RWPE2 (cell line): ENCODE results near the gene PPAN.

ENCODE experiments used
- ATAC-seq: fragments of 200-7000 bp; cut with Tn5 transposase; 3 replicates; pipeline ENCODE4 v1.9.1; 2021; ENCODE audit warnings: low read depth
- DNase-seq: peaks from one replicate; pipeline ENCODE4 v3.0.0-alpha.2; 2020; ENCODE audit warnings: low spot score
- H3K27ac ChIP-seq: fragments of 450-650 bp; 2 replicates; pipeline ENCODE4 v1.5.1; 2017; ENCODE audit warnings: mild to moderate bottlenecking; ENCODE audit not compliant: poor library complexity, severe bottlenecking
- H3K27me3 ChIP-seq: fragments of 250-450 bp; sonication (Bioruptor Pico); 2 replicates; pipeline ENCODE4 v1.5.1; 2021; ENCODE audit warnings: mild to moderate bottlenecking, moderate library complexity; ENCODE audit not compliant: insufficient read depth, poor library complexity, severe bottlenecking
- H3K36me3 ChIP-seq: fragments of 250-450 bp; sonication (Bioruptor Pico); 2 replicates; pipeline ENCODE4 v1.5.1; 2020; ENCODE audit warnings: low read depth, mild to moderate bottlenecking, moderate library complexity
- H3K4me1 ChIP-seq: fragments of 250-450 bp; sonication (Bioruptor Pico); 2 replicates; pipeline ENCODE4 v1.5.1; 2021; ENCODE audit warnings: mild to moderate bottlenecking, moderate library complexity; ENCODE audit not compliant: insufficient read depth, poor library complexity, severe bottlenecking
- H3K4me3 ChIP-seq: fragments of 250-450 bp; sonication (Bioruptor Pico); 2 replicates; pipeline ENCODE4 v1.5.1; 2021; ENCODE audit warnings: mild to moderate bottlenecking, moderate library complexity; ENCODE audit not compliant: severe bottlenecking
- H3K9me3 ChIP-seq: fragments of 250-450 bp; sonication (Bioruptor Pico); 2 replicates; pipeline ENCODE4 v1.5.1; 2021; ENCODE audit warnings: mild to moderate bottlenecking, moderate library complexity; ENCODE audit not compliant: severe bottlenecking
- TF ChIP-seq, protein P1 (sequence below): fragments of 450-650 bp; IDR thresholded peaks from one replicate; pipeline ENCODE4 v1.5.1; 2017; ENCODE audit warnings: mild to moderate bottlenecking, moderate library complexity; ENCODE audit not compliant: poor library complexity, severe bottlenecking

PPAN gene

DNA sequence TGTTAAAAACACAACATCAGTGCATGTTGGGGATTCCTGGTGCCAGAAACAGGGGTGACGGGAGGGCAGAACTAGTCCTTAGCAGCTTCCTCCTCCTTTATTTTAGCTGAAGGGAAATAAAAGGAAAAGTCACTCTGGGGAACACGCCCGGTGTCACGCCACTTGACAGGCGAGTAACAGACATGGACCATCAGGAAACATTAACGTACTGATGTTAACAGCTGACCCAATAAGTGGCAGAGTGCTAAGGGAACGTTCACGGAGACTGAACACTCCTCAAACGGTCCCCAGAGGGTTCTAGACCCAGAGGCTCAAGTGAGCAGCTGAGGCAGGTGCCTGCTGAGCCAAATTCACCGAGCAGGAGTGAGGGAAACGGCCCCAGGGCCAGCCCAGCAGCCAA, 27.4 kb downstream of the PPAN start:
- no peak for DNase-seq
- H3K27ac ChIP-seq: no peak overlapping the region
- no peak for ATAC-seq
- H3K4me1 ChIP-seq: peaks cover 5% of the 10 kb centered on the region
- H3K4me3 ChIP-seq: no peak overlapping the region
- TF ChIP-seq, protein P1, sequence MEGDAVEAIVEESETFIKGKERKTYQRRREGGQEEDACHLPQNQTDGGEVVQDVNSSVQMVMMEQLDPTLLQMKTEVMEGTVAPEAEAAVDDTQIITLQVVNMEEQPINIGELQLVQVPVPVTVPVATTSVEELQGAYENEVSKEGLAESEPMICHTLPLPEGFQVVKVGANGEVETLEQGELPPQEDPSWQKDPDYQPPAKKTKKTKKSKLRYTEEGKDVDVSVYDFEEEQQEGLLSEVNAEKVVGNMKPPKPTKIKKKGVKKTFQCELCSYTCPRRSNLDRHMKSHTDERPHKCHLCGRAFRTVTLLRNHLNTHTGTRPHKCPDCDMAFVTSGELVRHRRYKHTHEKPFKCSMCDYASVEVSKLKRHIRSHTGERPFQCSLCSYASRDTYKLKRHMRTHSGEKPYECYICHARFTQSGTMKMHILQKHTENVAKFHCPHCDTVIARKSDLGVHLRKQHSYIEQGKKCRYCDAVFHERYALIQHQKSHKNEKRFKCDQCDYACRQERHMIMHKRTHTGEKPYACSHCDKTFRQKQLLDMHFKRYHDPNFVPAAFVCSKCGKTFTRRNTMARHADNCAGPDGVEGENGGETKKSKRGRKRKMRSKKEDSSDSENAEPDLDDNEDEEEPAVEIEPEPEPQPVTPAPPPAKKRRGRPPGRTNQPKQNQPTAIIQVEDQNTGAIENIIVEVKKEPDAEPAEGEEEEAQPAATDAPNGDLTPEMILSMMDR: no peak
- peaks cover 93% of the 10 kb centered on the region for H3K36me3 ChIP-seq
- H3K9me3 ChIP-seq: no peaks in the 10 kb centered on the region
- no peaks in the 10 kb centered on the region for H3K27me3 ChIP-seq

DNA sequence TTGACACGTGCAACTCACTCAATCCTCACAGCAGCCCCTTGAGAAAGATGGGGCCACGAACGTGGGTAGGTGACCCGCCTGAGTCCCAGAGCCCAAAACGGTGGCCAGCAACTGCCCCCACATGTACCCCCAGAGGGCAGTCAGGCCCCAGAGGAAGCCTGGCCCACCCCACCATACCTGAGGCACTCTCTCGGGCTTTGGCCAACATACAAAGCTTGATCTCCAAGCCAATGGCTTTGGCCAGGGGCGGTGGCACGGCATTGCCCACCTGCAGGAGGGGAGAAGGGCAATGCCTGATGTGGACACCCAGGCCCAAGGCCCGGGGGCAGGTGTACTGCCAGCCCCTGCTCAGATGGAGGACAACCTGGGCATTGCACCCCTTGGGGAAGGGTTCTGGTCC, 27.9 kb downstream of the PPAN start:
- Histone ChIP-seq H3K4me3 (no peak overlapping the region), H3K36me3 (peaks cover 93% of the 10 kb centered on the region), H3K27me3 (no peaks in the 10 kb centered on the region), H3K9me3 (no peaks in the 10 kb centered on the region), H3K4me1 (peaks cover 5% of the 10 kb centered on the region), H3K27ac (no peak overlapping the region)
- DNase-seq (no peak), ATAC-seq (no peak)
- TF ChIP-seq, protein P1: no peak

DNA sequence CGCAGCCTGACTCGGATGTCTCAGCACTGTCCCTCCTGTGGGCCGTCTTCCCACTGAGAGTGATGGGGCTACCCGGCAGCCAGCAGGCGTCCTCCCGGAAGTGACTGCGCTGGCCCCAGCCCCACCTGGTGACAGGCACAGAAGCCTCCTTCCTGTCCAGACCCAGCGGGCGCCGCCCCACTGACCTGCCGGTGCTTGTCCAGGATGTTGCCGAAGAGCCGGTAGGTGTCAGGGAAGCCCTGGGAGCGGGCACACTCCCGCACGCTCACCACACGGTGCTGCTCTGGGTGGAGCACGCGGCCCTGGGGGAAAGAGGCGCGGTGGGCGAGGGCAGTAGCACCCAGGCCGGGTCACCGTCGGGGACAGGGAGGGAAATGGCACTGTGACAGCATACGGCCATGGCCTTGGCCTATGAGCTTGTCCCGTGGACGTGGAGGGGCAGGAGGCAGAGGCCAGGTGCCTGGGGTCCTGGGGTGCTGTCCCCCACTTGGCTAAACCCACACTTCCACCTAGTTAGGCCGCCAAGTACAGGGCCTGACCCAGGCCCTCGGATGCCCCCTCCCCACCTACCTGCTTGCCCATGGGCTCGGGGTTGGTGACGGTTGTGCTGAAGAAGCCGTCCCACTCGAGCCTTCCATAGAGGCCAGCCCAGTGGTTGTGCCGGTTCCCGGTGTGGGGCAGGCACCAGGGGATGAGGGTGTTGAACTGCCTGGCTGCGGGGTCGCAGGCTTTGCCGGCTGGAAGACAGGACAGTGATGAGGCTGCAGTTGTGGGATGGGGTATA, 29.6 kb downstream of the PPAN start:
- H3K27ac ChIP-seq: peak overlapping the region; percentile 24
- TF ChIP-seq, protein P1: no peak
- H3K27me3 ChIP-seq: no peaks in the 10 kb centered on the region
- no peaks in the 10 kb centered on the region for H3K9me3 ChIP-seq
- ATAC-seq: peak; percentile 63
- no peak overlapping the region for H3K4me3 ChIP-seq
- H3K36me3 ChIP-seq: peaks cover 95% of the 10 kb centered on the region
- DNase-seq: no peak
- peaks cover 5% of the 10 kb centered on the region for H3K4me1 ChIP-seq

DNA sequence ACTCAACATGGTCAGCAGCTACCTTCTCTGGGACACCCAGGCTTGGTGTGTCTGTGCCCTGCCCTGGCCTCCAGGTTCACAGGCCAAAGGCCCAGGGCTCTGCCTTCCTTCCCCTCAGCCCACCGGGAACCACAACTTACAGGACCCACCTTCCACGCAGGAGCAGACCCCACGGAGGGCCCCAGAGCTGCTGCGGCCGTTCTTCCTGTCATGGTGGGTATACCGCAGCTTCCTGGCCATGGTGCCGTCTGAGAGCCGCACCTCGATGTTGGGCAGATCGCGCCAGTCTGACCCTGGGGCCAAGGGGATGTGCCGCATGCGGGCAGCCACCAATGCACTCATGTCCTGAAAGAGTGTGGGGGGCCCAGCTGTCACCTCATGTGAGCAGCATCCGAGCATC, 30.8 kb downstream of the PPAN start:
- H3K27ac ChIP-seq: no peak overlapping the region
- peaks cover 95% of the 10 kb centered on the region for H3K36me3 ChIP-seq

More for the DNA sequence above, 30.8 kb downstream of the PPAN start:
- TF ChIP-seq, protein P1: no peak
- ATAC-seq: no peak
- Histone ChIP-seq H3K27me3 (no peaks in the 10 kb centered on the region), H3K9me3 (no peaks in the 10 kb centered on the region), H3K4me3 (no peak overlapping the region), H3K4me1 (peaks cover 5% of the 10 kb centered on the region)
- no peak for DNase-seq
